Measurements from ENCODE around the gene MAP2.

Gene MAP2

DNA sequence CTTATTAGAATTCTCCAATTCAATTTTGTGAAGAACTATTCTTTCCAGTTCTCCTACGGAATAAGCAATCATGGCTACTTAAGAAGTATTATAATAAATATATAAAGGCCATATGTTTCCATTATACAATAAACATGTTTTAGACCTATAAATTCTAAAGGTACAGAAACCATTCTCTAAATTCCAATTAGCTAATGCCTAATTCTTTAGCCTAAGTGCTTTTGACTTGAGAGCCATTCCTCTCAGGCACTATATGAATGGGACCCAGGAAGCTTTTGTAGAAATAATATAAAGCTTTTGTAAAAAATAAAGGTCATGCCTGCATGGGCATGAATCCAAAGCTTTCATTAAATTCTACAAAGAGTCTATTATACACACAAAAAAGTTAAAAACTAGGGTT is 186.8 kb downstream of the MAP2 start:
- DNase-seq (ENCODE audit: extremely low read depth, low read depth), result no peak
- no peak overlapping the region for H3K4me3 ChIP-seq (replicated peaks; ENCODE audit: low read depth, low read length)
- TF ChIP-seq, protein P1, sequence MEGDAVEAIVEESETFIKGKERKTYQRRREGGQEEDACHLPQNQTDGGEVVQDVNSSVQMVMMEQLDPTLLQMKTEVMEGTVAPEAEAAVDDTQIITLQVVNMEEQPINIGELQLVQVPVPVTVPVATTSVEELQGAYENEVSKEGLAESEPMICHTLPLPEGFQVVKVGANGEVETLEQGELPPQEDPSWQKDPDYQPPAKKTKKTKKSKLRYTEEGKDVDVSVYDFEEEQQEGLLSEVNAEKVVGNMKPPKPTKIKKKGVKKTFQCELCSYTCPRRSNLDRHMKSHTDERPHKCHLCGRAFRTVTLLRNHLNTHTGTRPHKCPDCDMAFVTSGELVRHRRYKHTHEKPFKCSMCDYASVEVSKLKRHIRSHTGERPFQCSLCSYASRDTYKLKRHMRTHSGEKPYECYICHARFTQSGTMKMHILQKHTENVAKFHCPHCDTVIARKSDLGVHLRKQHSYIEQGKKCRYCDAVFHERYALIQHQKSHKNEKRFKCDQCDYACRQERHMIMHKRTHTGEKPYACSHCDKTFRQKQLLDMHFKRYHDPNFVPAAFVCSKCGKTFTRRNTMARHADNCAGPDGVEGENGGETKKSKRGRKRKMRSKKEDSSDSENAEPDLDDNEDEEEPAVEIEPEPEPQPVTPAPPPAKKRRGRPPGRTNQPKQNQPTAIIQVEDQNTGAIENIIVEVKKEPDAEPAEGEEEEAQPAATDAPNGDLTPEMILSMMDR (IDR thresholded peaks at IDR 0.05; ENCODE audit: low read depth, low read length, missing control alignments), result no peak

GRCh38 chr2:209613649-209614305 is 189.9 kb downstream of the MAP2 start:
- TF ChIP-seq, protein P1 (IDR thresholded peaks at IDR 0.05; ENCODE audit: low read depth, low read length, missing control alignments), result no peak
- no peak for DNase-seq (ENCODE audit: extremely low read depth, low read depth)
- no peak overlapping the region for H3K4me3 ChIP-seq (replicated peaks; ENCODE audit: low read depth, low read length)

DNA sequence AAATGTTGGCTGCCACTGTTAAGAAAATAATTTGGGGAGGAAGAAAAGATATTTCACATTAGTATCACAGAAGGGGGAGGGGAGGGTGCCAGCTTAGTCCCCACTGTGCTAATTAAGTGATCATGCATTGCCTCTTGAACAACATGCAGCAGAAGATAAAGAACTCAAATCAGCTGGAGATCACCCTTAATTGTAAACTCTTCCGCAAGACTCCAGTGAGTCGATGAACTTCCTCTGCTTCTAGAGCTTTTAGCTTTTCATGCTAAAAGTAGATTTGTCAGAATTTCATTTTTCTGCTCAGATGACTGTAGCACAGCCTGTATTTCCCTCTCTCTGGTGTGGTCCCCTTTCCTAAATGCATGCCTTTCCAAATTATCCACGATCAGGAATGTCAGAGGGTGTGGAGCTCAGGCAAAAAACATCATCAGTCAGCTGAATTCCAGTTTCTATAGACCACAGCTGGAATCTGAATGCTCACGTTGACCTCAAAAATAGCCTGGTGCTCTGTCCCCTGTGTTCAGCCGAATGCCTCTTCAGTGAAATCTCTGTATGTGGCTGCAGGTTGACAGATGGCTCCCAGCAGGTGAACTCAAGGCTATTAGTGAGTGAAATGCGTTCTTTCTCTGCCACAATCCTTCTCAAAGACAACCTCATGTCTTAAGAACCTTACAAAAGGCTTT is 191.0 kb downstream of the MAP2 start:
- TF ChIP-seq, protein P1 (IDR thresholded peaks at IDR 0.05; ENCODE audit: low read depth, low read length, missing control alignments), result no peak
- H3K4me3 ChIP-seq (replicated peaks; ENCODE audit: low read depth, low read length), result no peak overlapping the region
- DNase-seq (ENCODE audit: extremely low read depth, low read depth), result no peak

- H3K4me3 ChIP-seq (replicated peaks; ENCODE audit: low read depth, low read length), result no peak overlapping the region
- DNase-seq (ENCODE audit: extremely low read depth, low read depth), result peak; percentile 50
- TF ChIP-seq, protein P1 (IDR thresholded peaks at IDR 0.05; ENCODE audit: low read depth, low read length, missing control alignments), result no peak
Measured at GRCh38 chr2:209619782-209620181, 195.9 kb downstream of the MAP2 start.

DNA sequence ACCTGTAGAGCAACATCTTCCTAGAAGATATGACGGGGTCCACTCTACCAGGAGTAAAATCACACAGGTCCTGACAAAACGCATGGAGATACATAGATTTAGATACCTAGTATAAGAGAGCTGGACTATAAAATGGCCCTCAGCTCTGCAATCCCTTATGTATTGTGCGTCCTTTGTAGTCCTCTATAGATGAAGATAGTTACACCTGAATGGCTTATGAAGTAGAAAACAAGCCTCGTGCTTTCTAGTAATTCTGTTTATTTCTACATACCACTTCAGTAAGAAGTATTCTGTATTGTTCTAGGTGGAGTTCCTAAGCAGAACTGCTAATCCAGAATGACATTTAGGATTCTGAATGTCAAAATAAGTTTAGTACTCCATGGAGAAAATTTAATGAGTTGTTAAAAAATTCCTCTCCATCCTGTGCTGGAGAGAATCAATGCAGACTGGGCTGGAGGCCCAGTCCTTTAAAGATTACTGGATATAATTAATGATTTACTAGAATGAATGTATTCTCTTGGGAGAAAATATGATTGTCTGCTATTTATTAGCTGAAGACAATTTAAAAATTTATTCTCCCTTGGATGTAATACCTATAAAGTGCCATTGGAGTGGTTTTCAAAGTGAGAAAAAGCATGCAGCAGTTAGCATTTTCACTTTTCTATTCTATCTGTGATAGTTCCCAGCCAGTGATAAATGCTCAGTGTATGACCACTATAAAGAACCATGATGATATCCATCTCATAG is 200.5 kb downstream of the MAP2 start:
- TF ChIP-seq, protein P1 (IDR thresholded peaks at IDR 0.05; ENCODE audit: low read depth, low read length, missing control alignments), result no peak
- H3K4me3 ChIP-seq (replicated peaks; ENCODE audit: low read depth, low read length), result no peak overlapping the region
- no peak for DNase-seq (ENCODE audit: extremely low read depth, low read depth)

GRCh38 chr2:209629597-209629996 is 205.8 kb downstream of the MAP2 start:
- no peak for DNase-seq (ENCODE audit: extremely low read depth, low read depth)
- H3K4me3 ChIP-seq (replicated peaks; ENCODE audit: low read depth, low read length), result no peak overlapping the region
- TF ChIP-seq, protein P1 (IDR thresholded peaks at IDR 0.05; ENCODE audit: low read depth, low read length, missing control alignments), result no peak
